DND-41 (cell line): ENCODE measurements around the gene COG8.
A peak's percentile ranks its signal among the peaks of the same experiment; 100 is the strongest.

Experiments
- ATAC-seq: fragments of 200-7000 bp; cut with Tn5 transposase; 3 replicates; pipeline ENCODE4 v1.9.1; 2021; ENCODE audit warnings: low read depth; ENCODE audit not compliant: insufficient read depth
- DNase-seq: peaks from one replicate; pipeline ENCODE4 v3.0.0-alpha.2; 2020
- H2AFZ ChIP-seq: 2 replicates; pipeline ENCODE4 v1.6.0; 2012; ENCODE audit warnings: low read depth, low read length
- H3K27ac ChIP-seq: 2 replicates; pipeline ENCODE4 v1.5.1; 2012; ENCODE audit warnings: low read length, inconsistent platforms
- H3K27me3 ChIP-seq: fragments of 200-600 bp; sonication (generic); 2 replicates; pipeline ENCODE4 v1.6.0; 2012; ENCODE audit warnings: low read length, mild to moderate bottlenecking, inconsistent platforms; ENCODE audit not compliant: insufficient read depth, poor library complexity
- H3K36me3 ChIP-seq: 2 replicates; pipeline ENCODE4 v1.5.1; 2012; ENCODE audit warnings: low read length, inconsistent platforms; ENCODE audit not compliant: insufficient read depth
- H3K4me1 ChIP-seq: 2 replicates; pipeline ENCODE4 v1.5.1; 2012; ENCODE audit warnings: mild to moderate bottlenecking, low read length; ENCODE audit not compliant: insufficient read depth
- H3K4me2 ChIP-seq: 2 replicates; pipeline ENCODE4 v1.6.0; 2012; ENCODE audit warnings: mild to moderate bottlenecking, moderate library complexity, low read length, inconsistent platforms; ENCODE audit not compliant: insufficient read depth
- H3K4me3 ChIP-seq, 2 experiments: fragments of 200-600 bp in 1 of 2; shearing (Covaris generic) in 1 of 2; 2 replicates each; pipeline ENCODE4 v1.5.1; 2012 to 2016; ENCODE audit warnings: inconsistent platforms in 2 of 2, low read length in 2 of 2, mild to moderate bottlenecking in 2 of 2, low read depth in 1 of 2, moderate library complexity in 1 of 2
- H3K79me2 ChIP-seq: 2 replicates; pipeline ENCODE4 v1.6.0; 2012; ENCODE audit warnings: low read length, inconsistent platforms; ENCODE audit not compliant: insufficient read depth
- H3K9ac ChIP-seq: 2 replicates; pipeline ENCODE4 v1.6.0; 2012; ENCODE audit warnings: low read depth, mild to moderate bottlenecking, inconsistent platforms, low read length, moderate library complexity
- H3K9me3 ChIP-seq: 2 replicates; pipeline ENCODE4 v1.5.1; 2012; ENCODE audit warnings: low read length, moderate library complexity, mild to moderate bottlenecking, inconsistent platforms; ENCODE audit not compliant: insufficient read depth, severe bottlenecking
- H4K20me1 ChIP-seq: 2 replicates; pipeline ENCODE4 v1.6.0; 2012; ENCODE audit warnings: low read length; ENCODE audit not compliant: insufficient read depth
- EZH2 ChIP-seq: IDR thresholded peaks from 3 replicates; pipeline ENCODE4 v1.6.1; 2012; ENCODE audit warnings: borderline replicate concordance, low read depth, mild to moderate bottlenecking, moderate library complexity, low read length, inconsistent platforms; ENCODE audit not compliant: severe bottlenecking
- TF ChIP-seq, protein P1 (sequence below): IDR thresholded peaks from 2 replicates; pipeline ENCODE4 v1.5.1; 2012; ENCODE audit warnings: borderline replicate concordance, low read length, moderate library complexity, mild to moderate bottlenecking; ENCODE audit not compliant: poor library complexity, severe bottlenecking; ENCODE audit errors: extremely low read depth

The COG8 gene

GRCh38 chr16:69345923-69346322, 6.6 kb upstream of the COG8 start:
- Histone ChIP-seq H3K27ac (no peak overlapping the region), H3K79me2 (peaks cover 21% of the 10 kb centered on the region), H3K27me3 (no peaks in the 10 kb centered on the region), H3K9ac (no peak overlapping the region), H3K4me2 (no peak overlapping the region), H3K9me3 (no peaks in the 10 kb centered on the region), H4K20me1 (no peaks in the 10 kb centered on the region; the same call in 1 of the 2 replicates), H3K4me1 (peaks cover 15% of the 10 kb centered on the region), H2AFZ (no peak overlapping the region), H3K4me3 (no peak overlapping the region), H3K36me3 (peaks cover 37% of the 10 kb centered on the region)
- DNase-seq (no peak), ATAC-seq (no peak)
- TF ChIP-seq, protein P1, sequence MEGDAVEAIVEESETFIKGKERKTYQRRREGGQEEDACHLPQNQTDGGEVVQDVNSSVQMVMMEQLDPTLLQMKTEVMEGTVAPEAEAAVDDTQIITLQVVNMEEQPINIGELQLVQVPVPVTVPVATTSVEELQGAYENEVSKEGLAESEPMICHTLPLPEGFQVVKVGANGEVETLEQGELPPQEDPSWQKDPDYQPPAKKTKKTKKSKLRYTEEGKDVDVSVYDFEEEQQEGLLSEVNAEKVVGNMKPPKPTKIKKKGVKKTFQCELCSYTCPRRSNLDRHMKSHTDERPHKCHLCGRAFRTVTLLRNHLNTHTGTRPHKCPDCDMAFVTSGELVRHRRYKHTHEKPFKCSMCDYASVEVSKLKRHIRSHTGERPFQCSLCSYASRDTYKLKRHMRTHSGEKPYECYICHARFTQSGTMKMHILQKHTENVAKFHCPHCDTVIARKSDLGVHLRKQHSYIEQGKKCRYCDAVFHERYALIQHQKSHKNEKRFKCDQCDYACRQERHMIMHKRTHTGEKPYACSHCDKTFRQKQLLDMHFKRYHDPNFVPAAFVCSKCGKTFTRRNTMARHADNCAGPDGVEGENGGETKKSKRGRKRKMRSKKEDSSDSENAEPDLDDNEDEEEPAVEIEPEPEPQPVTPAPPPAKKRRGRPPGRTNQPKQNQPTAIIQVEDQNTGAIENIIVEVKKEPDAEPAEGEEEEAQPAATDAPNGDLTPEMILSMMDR: no peak
- no peak for TF ChIP-seq EZH2

DNA sequence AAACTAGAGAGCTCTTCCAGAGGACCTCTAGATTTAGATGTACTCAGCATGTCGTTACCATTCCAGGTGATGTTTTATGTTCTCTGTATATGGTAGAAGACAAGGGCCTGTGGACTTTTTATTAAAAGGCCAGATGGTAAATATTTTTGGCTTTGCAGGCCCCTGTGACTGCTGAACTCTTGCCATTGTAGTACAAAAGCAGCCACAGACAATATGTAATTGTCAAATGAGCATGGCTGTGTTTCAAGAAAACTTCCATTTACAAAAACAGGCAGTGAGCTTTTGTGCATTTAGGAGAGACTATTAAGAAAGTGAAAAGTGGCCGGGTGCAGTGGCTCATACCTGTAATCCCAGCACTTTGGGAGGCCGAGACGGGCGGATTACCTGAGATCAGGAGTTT, 4.8 kb upstream of the COG8 start:
- DNase-seq (no peak), ATAC-seq (no peak)
- peaks cover 24% of the 10 kb centered on the region for H3K4me1 ChIP-seq
- H3K4me2 ChIP-seq: no peak overlapping the region
- no peak overlapping the region for H3K27ac ChIP-seq
- H3K79me2 ChIP-seq: peaks cover 38% of the 10 kb centered on the region
- no peak overlapping the region for H3K4me3 ChIP-seq
- H2AFZ ChIP-seq: no peak overlapping the region
- peaks cover 38% of the 10 kb centered on the region for H3K36me3 ChIP-seq
- H4K20me1 ChIP-seq: no peaks in the 10 kb centered on the region; the same call in 1 of the 2 replicates
- TF ChIP-seq, protein P1: no peak
- no peak for TF ChIP-seq EZH2
- H3K9me3 ChIP-seq: no peaks in the 10 kb centered on the region
- H3K9ac ChIP-seq: no peak overlapping the region
- H3K27me3 ChIP-seq: no peaks in the 10 kb centered on the region

GRCh38 chr16:69340095-69340644, 806 bp upstream of the COG8 start:
- Histone ChIP-seq H3K4me3 (peak overlapping the region; percentile 76 to 86), H3K79me2 (peaks cover 62% of the 10 kb centered on the region), H3K36me3 (peaks cover 53% of the 10 kb centered on the region), H4K20me1 (no peaks in the 10 kb centered on the region; the same call in 1 of the 2 replicates), H3K9ac (peak overlapping the region; percentile 86), H2AFZ (peak overlapping the region; percentile 86), H3K27me3 (no peaks in the 10 kb centered on the region), H3K4me2 (peak overlapping the region; percentile 96), H3K27ac (peak overlapping the region; percentile 85), H3K9me3 (no peaks in the 10 kb centered on the region), H3K4me1 (peaks cover 42% of the 10 kb centered on the region)
- DNase-seq (no peak), ATAC-seq (no peak)
- TF ChIP-seq EZH2: no peak
- TF ChIP-seq, protein P1: no peak
